Measurements from ENCODE around the gene TAS2R46. TPM values are rescaled to one million over a fixed set of nuclear protein-coding genes. Genes with fewer than 3 reads are reported as not detected.
"Not testable (repeated sequence)": the region's sequence is repeated elsewhere in the genome, so short reads cannot be mapped to it uniquely, and the experiment has no call there.

Gene TAS2R46, protein sequence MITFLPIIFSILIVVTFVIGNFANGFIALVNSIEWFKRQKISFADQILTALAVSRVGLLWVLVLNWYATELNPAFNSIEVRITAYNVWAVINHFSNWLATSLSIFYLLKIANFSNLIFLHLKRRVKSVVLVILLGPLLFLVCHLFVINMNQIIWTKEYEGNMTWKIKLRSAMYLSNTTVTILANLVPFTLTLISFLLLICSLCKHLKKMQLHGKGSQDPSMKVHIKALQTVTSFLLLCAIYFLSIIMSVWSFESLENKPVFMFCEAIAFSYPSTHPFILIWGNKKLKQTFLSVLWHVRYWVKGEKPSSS
- total RNA-seq (2021; ENCODE audit: unreplicated experiment) (0.46 TPM), Bru-seq, nascent RNA (percentile 85 among the genes with signal in this experiment), BruChase-seq, experiment 1, labeled RNA remaining after a 2-hour chase (percentile 76 among the genes with signal in this experiment), BruChase-seq, experiment 2, labeled RNA remaining after a 6-hour chase (percentile 54 among the genes with signal in this experiment)
- not detected for polyA plus RNA-seq (2012; ENCODE audit: insufficient read length)
- long read RNA-seq: 0 reads

GRCh38 chr12:11062194-11062593 lies at the start of gene TAS2R46:
Gene TAS2R46, minus strand, starts transcription at chr12:11062294. Its CDS starts 0 bp downstream, at chr12:11062294.
- CTCF ChIA-PET; intact Hi-C loops (cut with micrococcal nuclease; ENCODE audit: unreplicated experiment); in situ Hi-C loops (cut with HindIII; ENCODE audit: low pct_unique_long_range_greater_than_20kb, low sequenced_read_pairs): not testable (repeated sequence)

DNA sequence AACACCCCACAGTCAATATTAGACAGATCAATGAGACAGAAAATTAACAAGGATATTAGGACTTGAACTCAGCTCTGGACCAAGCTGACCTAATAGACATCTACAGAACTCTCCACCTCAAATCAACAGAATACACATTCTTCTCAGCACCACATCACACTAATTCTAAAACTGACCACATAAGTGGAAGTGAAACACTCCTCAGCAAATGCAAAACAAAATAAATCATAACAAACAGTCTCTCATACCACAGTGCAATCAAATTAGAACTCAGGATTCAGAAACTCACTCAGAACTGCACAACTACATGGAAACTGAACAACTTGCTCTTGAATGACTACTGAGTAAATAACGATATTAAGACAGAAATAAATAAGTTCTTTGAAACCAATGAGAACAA lies 49.1 kb upstream of the TAS2R46 start:
- H3K4me3 ChIP-seq (ENCODE audit: low read depth in 2 of 2, low read length in 2 of 2); ATAC-seq; H3K27ac ChIP-seq (ENCODE audit: low read length); BruUV-seq (replicated peaks); H3K4me1 ChIP-seq (ENCODE audit: control insufficient read depth, insufficient read depth, low read length); H3K27me3 ChIP-seq (ENCODE audit: control insufficient read depth, insufficient read depth, low read length); in situ Hi-C loops (cut with HindIII; ENCODE audit: low pct_unique_long_range_greater_than_20kb, low sequenced_read_pairs); H3K36me3 ChIP-seq (ENCODE audit: control insufficient read depth, insufficient read depth, low read length); H3K9me3 ChIP-seq (ENCODE audit: control insufficient read depth, insufficient read depth, low read depth, low read length); intact Hi-C loops (cut with micrococcal nuclease; ENCODE audit: unreplicated experiment); DNase-seq (ENCODE audit: low read depth, low spot score); POLR2A ChIA-PET; CTCF ChIA-PET: not testable (repeated sequence)

More at GRCh38 chr12:11062194-11062593, at the start of gene TAS2R46:
- H3K4me1 ChIP-seq (ENCODE audit: control insufficient read depth, insufficient read depth, low read length); DNase-seq (ENCODE audit: low read depth, low spot score); H3K27me3 ChIP-seq (ENCODE audit: control insufficient read depth, insufficient read depth, low read length); H3K27ac ChIP-seq (ENCODE audit: low read length); H3K9me3 ChIP-seq (ENCODE audit: control insufficient read depth, insufficient read depth, low read depth, low read length); ATAC-seq; H3K4me3 ChIP-seq (ENCODE audit: low read depth in 2 of 2, low read length in 2 of 2); BruUV-seq (replicated peaks); H3K36me3 ChIP-seq (ENCODE audit: control insufficient read depth, insufficient read depth, low read length); POLR2A ChIA-PET: not testable (repeated sequence)

DNA sequence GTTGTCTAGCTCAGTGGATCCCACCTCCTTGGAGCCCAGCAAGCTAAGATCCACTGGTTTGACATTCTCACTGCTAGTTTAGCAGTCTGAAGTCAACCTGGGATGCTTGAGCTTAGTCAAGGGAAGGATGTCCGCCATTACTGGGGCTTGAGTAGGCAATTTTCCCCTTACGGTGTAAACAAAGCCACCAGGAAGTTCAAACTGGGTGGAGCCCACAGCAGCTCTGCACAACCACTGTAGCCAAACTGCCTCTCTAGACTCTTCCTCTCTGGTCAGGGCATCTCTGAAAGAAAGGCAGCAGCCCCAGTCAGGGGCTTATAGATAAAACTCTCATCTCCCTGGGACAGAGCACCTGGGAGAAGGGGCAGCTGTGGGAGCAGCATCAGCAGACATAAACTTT lies 46.8 kb upstream of the TAS2R46 start:
- BruUV-seq (replicated peaks): no TSS peak
- Histone ChIP-seq H3K36me3 (ENCODE audit: control insufficient read depth, insufficient read depth, low read length) (no peaks in the 10 kb centered on the region), H3K4me1 (ENCODE audit: control insufficient read depth, insufficient read depth, low read length) (no peaks in the 10 kb centered on the region), H3K27me3 (ENCODE audit: control insufficient read depth, insufficient read depth, low read length) (no peaks in the 10 kb centered on the region), H3K9me3 (ENCODE audit: control insufficient read depth, insufficient read depth, low read depth, low read length) (no peaks in the 10 kb centered on the region), H3K4me3 (ENCODE audit: low read depth in 2 of 2, low read length in 2 of 2) (no peak overlapping the region), H3K27ac (ENCODE audit: low read length) (no peak overlapping the region)
- DNase-seq (ENCODE audit: low read depth, low spot score) (no peak), ATAC-seq (no peak)
- intact Hi-C loops (cut with micrococcal nuclease; ENCODE audit: unreplicated experiment): no loop called here
- CTCF ChIA-PET: no interaction called here
- POLR2A ChIA-PET: no interaction called here
- TF ChIP-seq TCF7L2 (IDR thresholded peaks at IDR 0.05; ENCODE audit: low read depth, low read length) (no peak), SIN3A (IDR thresholded peaks at IDR 0.05; ENCODE audit: borderline replicate concordance, insufficient read depth, low read depth, low read length) (no peak), CTCF (IDR thresholded peaks at IDR 0.05) (no peak), POLR2AphosphoS5 (IDR thresholded peaks at IDR 0.05; ENCODE audit: low read depth, low read length) (no peak)
- TF ChIP-seq, protein P1, sequence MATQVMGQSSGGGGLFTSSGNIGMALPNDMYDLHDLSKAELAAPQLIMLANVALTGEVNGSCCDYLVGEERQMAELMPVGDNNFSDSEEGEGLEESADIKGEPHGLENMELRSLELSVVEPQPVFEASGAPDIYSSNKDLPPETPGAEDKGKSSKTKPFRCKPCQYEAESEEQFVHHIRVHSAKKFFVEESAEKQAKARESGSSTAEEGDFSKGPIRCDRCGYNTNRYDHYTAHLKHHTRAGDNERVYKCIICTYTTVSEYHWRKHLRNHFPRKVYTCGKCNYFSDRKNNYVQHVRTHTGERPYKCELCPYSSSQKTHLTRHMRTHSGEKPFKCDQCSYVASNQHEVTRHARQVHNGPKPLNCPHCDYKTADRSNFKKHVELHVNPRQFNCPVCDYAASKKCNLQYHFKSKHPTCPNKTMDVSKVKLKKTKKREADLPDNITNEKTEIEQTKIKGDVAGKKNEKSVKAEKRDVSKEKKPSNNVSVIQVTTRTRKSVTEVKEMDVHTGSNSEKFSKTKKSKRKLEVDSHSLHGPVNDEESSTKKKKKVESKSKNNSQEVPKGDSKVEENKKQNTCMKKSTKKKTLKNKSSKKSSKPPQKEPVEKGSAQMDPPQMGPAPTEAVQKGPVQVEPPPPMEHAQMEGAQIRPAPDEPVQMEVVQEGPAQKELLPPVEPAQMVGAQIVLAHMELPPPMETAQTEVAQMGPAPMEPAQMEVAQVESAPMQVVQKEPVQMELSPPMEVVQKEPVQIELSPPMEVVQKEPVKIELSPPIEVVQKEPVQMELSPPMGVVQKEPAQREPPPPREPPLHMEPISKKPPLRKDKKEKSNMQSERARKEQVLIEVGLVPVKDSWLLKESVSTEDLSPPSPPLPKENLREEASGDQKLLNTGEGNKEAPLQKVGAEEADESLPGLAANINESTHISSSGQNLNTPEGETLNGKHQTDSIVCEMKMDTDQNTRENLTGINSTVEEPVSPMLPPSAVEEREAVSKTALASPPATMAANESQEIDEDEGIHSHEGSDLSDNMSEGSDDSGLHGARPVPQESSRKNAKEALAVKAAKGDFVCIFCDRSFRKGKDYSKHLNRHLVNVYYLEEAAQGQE (IDR thresholded peaks at IDR 0.05; ENCODE audit: insufficient read depth in 1 of 2, low read depth in 2 of 2, low read length in 1 of 2): no peak
- in situ Hi-C loops (cut with HindIII; ENCODE audit: low pct_unique_long_range_greater_than_20kb, low sequenced_read_pairs): no loop called here
